Fibroblast of lung (primary cell): Measurements from ENCODE around the gene HCN2. TPM values are rescaled to one million over a fixed set of nuclear protein-coding genes. Genes with fewer than 3 reads are reported as not detected.

Source experiments
- DNase-seq, 2 donors: peaks; one replicate each; pipeline versions ENCODE4 v3.0.0 to v3.0.0-alpha.2; 2010; ENCODE audit warnings: low read depth in 2 of 2
- H2AFZ ChIP-seq: 2 replicates; pipeline ENCODE4 v1.5.1; 2012; ENCODE audit warnings: low read length, control low read depth, inconsistent platforms
- H3K27ac ChIP-seq: 2 replicates; pipeline ENCODE4 v1.5.1; 2011; ENCODE audit warnings: low read length, control low read depth; ENCODE audit not compliant: insufficient read depth
- H3K27me3 ChIP-seq: 2 replicates; pipeline ENCODE4 v1.5.1; 2011; ENCODE audit warnings: mild to moderate bottlenecking, low read length; ENCODE audit not compliant: control insufficient read depth, insufficient read depth
- H3K36me3 ChIP-seq: 2 replicates; pipeline ENCODE4 v1.5.1; 2011; ENCODE audit warnings: low read length; ENCODE audit not compliant: control insufficient read depth, insufficient read depth
- H3K4me1 ChIP-seq: 2 replicates; pipeline ENCODE4 v1.5.1; 2011; ENCODE audit warnings: low read length; ENCODE audit not compliant: control insufficient read depth, insufficient read depth; ENCODE audit errors: extremely low read depth
- H3K4me2 ChIP-seq: 2 replicates; pipeline ENCODE4 v1.5.1; 2011; ENCODE audit warnings: low read length, control low read depth; ENCODE audit not compliant: insufficient read depth; ENCODE audit errors: extremely low read depth
- H3K4me3 ChIP-seq, 4 experiments: fragments of 200-600 bp in 1 of 4; sonication (generic) in 1 of 4; replicated peaks in 1 of 4; 2 replicates each; pipeline ENCODE4 v1.5.1; 2011 to 2016; ENCODE audit warnings: low read length in 4 of 4, low read depth in 3 of 4, mild to moderate bottlenecking in 3 of 4, control low read depth in 2 of 4, inconsistent platforms in 1 of 4, mixed read lengths in 1 of 4; ENCODE audit not compliant: insufficient read depth in 1 of 4; ENCODE audit errors: control extremely low read depth in 1 of 4
- H3K79me2 ChIP-seq: 2 replicates; pipeline ENCODE4 v1.5.1; 2012; ENCODE audit warnings: mild to moderate bottlenecking, low read length, inconsistent platforms; ENCODE audit not compliant: control insufficient read depth, insufficient read depth
- H3K9ac ChIP-seq: 2 replicates; pipeline ENCODE4 v1.5.1; 2011; ENCODE audit warnings: mild to moderate bottlenecking, low read length, control low read depth; ENCODE audit not compliant: insufficient read depth
- H3K9me3 ChIP-seq: 2 replicates; pipeline ENCODE4 v1.5.1; 2012; ENCODE audit warnings: low read depth, low read length; ENCODE audit not compliant: control insufficient read depth, insufficient read depth
- H4K20me1 ChIP-seq: 2 replicates; pipeline ENCODE4 v1.5.1; 2011; ENCODE audit warnings: low read length; ENCODE audit not compliant: control insufficient read depth, insufficient read depth; ENCODE audit errors: extremely low read depth
- EZH2 ChIP-seq: IDR thresholded peaks from 2 replicates; pipeline ENCODE4 v1.5.1; 2012; ENCODE audit warnings: low read length, control low read depth, mild to moderate bottlenecking; ENCODE audit errors: missing control alignments
- polyA plus RNA-seq, 2 donors: library from polyadenylated mRNA; depleted of rRNA in 1 of 2; stranded (reverse) in 1 of 2; unstranded in 1 of 2; fragments of >200 nt; gene quantifications; 2 replicates each; pipeline ENCODE4 v1.2.1, GENCODE V29; 2011 to 2012; ENCODE audit warnings: missing spikeins in 1 of 2
- total RNA-seq: library from RNA; depleted of rRNA; stranded (reverse); fragments of >200 nt; gene quantifications from 2 replicates; pipeline ENCODE4 v1.2.1, GENCODE V29; 2014
- TF ChIP-seq, protein P1 (sequence below), 2 donors: IDR thresholded peaks in 1 of 2; conservative IDR thresholded peaks in 1 of 2; 1 replicate in 1 of 2; 2 replicates in 1 of 2; pipeline ENCODE4 v1.5.1; 2011 to 2012; ENCODE audit warnings: low read length in 2 of 2, control low read depth in 1 of 2, inconsistent platforms in 1 of 2, low read depth in 1 of 2, mild to moderate bottlenecking in 1 of 2

The HCN2 gene
- total and polyA plus RNA-seq, 2 donors (not counting 1 experiment from before 2014, with no cell fraction given) = 0.49 to 0.50 TPM

DNA sequence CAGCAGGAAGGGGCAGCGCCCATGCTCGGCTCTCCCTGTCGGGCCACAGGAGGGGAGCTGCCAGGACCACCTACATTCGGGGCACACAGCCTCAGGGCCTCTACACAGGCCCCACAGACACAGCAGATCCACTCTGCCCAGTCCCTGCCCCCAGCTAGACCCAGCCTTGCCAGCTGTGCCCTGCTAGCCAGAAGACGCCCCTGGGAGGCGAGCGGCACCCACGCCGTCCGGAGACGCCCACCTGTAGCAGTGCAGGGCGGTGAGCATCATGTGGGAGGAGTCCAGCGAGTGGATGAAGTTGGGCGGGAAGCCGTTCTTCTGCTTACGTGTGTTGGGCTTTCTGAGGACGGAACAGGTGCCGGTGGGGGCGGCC is 28.6 kb downstream of the HCN2 start:
- no peak overlapping the region for H3K4me2 ChIP-seq
- no peak overlapping the region for H2AFZ ChIP-seq
- no peak for TF ChIP-seq EZH2
- TF ChIP-seq, protein P1, sequence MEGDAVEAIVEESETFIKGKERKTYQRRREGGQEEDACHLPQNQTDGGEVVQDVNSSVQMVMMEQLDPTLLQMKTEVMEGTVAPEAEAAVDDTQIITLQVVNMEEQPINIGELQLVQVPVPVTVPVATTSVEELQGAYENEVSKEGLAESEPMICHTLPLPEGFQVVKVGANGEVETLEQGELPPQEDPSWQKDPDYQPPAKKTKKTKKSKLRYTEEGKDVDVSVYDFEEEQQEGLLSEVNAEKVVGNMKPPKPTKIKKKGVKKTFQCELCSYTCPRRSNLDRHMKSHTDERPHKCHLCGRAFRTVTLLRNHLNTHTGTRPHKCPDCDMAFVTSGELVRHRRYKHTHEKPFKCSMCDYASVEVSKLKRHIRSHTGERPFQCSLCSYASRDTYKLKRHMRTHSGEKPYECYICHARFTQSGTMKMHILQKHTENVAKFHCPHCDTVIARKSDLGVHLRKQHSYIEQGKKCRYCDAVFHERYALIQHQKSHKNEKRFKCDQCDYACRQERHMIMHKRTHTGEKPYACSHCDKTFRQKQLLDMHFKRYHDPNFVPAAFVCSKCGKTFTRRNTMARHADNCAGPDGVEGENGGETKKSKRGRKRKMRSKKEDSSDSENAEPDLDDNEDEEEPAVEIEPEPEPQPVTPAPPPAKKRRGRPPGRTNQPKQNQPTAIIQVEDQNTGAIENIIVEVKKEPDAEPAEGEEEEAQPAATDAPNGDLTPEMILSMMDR (conservative IDR thresholded peaks at IDR 0.05 in 1 of 2, IDR thresholded peaks at IDR 0.05 in 1 of 2; ENCODE audit: low read depth in 1 of 2, low read length in 2 of 2) = no peak
- H3K9me3 ChIP-seq = no peaks in the 10 kb centered on the region
- H3K9ac ChIP-seq = no peak overlapping the region
- H3K27ac ChIP-seq = no peak overlapping the region
- H3K4me1 ChIP-seq = no peaks in the 10 kb centered on the region
- no peaks in the 10 kb centered on the region for H3K27me3 ChIP-seq
- DNase-seq = no peak
- H4K20me1 ChIP-seq = no peaks in the 10 kb centered on the region
- no peak overlapping the region for H3K4me3 ChIP-seq
- H3K36me3 ChIP-seq = peaks cover 8% of the 10 kb centered on the region
- H3K79me2 ChIP-seq = no peaks in the 10 kb centered on the region

DNA sequence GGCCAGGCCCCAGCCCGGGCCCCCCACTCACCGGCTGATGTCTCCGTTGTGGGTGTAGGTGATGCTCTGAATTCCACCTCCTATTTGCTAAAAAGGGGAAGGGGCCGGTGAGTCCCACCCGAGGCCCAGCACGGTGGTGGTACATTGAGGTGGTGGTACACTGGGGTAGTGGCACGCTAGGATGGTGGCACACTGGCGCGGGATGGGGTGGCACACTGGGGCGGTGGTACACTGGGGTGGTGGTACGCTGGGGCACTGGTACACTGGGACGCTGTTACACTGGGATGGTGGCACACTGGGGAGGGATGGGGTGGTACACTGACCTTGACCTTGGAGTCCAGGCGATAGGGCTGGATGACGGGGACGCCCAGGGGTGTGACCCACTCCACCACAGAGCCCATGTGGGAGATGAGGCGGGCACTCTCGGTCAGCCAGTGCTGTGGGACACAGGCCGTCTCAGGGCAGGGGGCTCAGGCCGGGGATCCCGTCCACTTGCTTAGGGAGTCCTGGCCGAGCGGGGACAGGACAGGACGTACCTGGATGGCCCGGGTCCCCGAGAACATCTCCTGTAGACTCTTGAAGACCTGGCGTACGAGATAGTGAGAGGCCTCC is 29.1 kb downstream of the HCN2 start:
- no peaks in the 10 kb centered on the region for H3K9me3 ChIP-seq
- peaks cover 10% of the 10 kb centered on the region for H3K36me3 ChIP-seq
- H3K4me3 ChIP-seq = no peak overlapping the region
- no peaks in the 10 kb centered on the region for H3K4me1 ChIP-seq
- H3K4me2 ChIP-seq = no peak overlapping the region
- DNase-seq = no peak
- H2AFZ ChIP-seq = no peak overlapping the region
- H3K9ac ChIP-seq = no peak overlapping the region
- H3K27ac ChIP-seq = no peak overlapping the region
- no peaks in the 10 kb centered on the region for H3K79me2 ChIP-seq
- H4K20me1 ChIP-seq = no peaks in the 10 kb centered on the region
- TF ChIP-seq, protein P1 (conservative IDR thresholded peaks at IDR 0.05 in 1 of 2, IDR thresholded peaks at IDR 0.05 in 1 of 2; ENCODE audit: low read depth in 1 of 2, low read length in 2 of 2) = no peak
- H3K27me3 ChIP-seq = no peaks in the 10 kb centered on the region

DNA sequence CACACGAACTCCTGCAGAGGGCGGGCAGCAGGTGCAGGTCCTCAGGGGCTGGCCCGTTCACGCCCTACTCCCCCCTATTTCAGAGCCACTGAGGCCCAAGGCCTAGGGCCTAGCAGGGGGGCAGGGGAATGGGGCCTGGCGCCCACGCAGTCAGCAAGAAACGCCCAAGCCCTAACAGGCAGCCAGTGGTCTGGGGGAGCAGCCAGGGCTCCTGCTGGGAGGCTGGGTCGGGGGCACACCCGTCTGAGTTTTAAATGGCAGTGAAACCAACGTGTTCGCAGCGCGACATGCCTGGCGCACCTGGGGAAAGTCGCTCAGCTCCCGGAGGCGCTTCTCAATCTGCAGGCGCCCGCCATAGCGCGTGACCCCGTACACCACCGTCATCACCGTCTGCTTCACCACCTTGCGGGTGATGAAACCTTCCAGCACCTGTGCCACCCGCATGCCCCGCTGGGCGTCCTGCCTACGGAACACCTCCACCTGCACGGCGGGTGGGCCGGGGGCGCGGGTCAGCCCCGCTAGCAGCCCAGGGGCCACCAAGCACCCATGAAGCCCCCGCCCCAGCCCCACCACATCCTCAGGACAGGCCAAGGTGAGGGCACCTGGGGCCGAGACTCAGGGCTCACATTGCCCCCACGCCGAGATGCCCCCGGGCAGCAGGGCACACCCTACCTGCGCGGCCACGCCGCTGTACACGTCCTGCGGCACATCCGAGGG is 29.8 kb downstream of the HCN2 start:
- Histone ChIP-seq H3K27me3 (no peaks in the 10 kb centered on the region), H3K4me3 (no peak overlapping the region), H3K9me3 (no peaks in the 10 kb centered on the region), H3K27ac (no peak overlapping the region), H3K4me2 (no peak overlapping the region), H3K79me2 (no peaks in the 10 kb centered on the region), H4K20me1 (no peaks in the 10 kb centered on the region), H3K9ac (no peak overlapping the region), H3K36me3 (peaks cover 12% of the 10 kb centered on the region), H3K4me1 (no peaks in the 10 kb centered on the region), H2AFZ (no peak overlapping the region)
- TF ChIP-seq, protein P1 (conservative IDR thresholded peaks at IDR 0.05 in 1 of 2, IDR thresholded peaks at IDR 0.05 in 1 of 2; ENCODE audit: low read depth in 1 of 2, low read length in 2 of 2) = no peak
- TF ChIP-seq EZH2 = no peak
- no peak for DNase-seq
